OCI-LY1 (cell line): ENCODE data around the gene PPM1B.

ENCODE experiments used
- CTCF ChIP-seq: fragments of 200-600 bp; sonication (generic), shearing (Covaris generic); IDR thresholded peaks from 2 replicates; pipeline ENCODE4 v1.5.1; 2017; ENCODE audit warnings: mild to moderate bottlenecking, antibody characterized with exemption, low read length, moderate library complexity, mixed read lengths
- EZH2 ChIP-seq: fragments of 200-600 bp; sonication (generic), shearing (Covaris generic); IDR thresholded peaks from 2 replicates; pipeline ENCODE4 v1.8.0; 2017; ENCODE audit warnings: borderline replicate concordance, mixed run types, mild to moderate bottlenecking, antibody characterized with exemption, low read length, moderate library complexity, mixed read lengths

- TF ChIP-seq CTCF (no peak), EZH2 (no peak)
These were observed 112.2 kb downstream of the PPM1B start for GRCh38 chr2:44280869-44281268.
